Activated T-helper 1 cell treated with anti-CD3 and anti-CD28 coated beads, Interleukin-2, amount 50 U/mL, for 16 hours (primary cell): ENCODE data around the gene HOXA10.
A peak's percentile ranks its signal among the peaks of the same experiment; 100 is the strongest.

ENCODE experiments used
- DNase-seq, 2 donors: peaks; one replicate each; pipeline ENCODE4 v3.0.0-alpha.2; 2020; ENCODE audit warnings: low read depth in 1 of 2, low spot score in 1 of 2

The HOXA10 gene

DNA sequence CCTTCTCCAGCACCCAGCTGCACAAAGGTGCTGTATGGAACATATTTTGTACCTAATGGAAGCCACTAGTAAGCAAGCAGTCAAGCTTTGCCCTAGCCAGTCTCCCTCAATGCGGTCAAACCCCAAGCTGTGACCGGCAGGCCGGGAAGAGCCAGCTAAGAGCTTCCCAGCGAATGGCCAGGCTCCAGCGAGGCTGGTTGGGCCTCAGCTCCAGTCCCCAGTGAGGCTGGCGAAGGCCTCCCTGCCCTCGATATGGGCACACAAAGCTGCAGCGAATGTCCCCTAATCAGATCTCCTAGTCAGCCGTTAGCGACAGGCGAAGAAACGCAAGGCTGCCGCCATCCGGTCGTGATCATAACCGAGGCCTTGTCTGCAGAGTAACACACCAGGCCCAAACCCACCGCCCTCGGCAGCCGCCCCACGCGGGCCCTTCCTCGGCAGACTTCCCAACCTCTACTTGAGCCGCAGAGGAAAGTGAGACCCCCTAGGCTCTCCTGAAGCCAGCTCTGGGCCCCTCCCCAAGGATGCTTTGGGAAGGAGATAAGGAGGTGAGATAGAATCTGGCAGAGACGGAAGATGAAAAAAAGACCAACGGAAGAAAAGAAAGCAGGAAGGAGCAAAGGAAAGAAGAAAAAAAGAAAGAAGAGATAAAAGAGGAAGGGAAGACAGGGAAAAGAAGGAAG, 5.7 kb downstream of the HOXA10 start:
- no peak for DNase-seq

DNA sequence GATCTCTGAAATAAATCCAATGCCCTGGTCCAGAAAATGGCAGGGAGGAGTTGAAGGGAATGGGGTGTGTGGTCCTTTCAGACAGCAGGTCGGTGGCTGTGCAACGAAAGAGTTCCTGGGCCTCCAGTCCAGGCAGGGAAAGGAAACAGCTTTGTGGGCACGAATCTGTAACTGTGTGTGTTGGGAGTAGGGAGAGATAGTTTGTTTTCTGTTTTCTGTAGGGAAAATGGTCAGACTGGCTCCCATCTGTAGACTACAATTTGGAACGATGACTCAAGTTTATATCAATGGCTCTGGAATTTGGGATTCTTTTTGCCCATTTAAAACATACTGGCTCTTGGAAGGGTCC, 6.2 kb downstream of the HOXA10 start:
- DNase-seq: no peak

DNA sequence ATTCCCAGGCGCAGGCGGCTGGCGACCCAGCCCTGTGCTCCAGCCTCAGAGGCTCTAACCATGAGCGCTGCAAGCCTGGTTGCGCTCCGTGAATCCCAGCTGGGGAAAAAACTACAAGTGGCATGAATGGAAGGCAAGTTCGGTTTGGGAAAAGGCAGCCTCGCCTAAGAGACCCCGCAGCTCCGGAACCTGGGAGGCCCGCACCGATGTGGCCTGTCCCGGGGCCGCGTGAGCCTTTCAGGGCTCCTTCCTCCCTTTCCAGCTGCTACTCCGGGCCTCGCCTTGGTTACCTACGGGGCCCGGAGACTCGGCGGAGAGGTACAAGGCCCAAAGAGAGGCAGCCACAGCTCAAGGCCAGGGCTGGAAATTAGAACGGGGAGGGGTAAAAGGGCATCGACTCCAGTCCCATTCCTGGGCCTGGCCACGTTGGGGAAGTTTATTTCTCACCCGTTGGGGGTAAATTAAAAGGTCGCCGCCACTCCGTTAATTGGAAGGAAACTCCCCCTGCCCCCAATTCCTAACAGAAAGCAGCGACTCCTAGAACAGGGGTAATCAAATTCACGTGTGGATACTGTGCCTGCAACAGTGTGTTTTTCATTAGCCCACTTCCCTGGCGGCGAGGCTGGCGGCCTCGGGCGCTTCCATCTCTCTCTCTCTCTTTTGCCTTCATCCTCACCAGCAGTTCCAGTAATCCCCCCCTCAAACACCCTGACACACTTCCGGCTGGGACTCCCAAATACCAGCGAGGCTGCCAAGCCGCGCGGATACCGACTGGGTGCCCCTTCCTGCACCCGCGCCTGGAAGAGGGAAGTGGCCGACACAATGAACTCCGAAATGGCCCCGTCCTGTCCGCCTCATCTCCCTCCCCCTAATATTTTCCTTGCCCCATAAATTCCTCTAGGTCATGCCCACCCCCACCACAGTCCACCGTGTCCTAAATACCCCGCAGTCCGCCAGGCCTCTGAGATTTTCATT, 7.3 kb downstream of the HOXA10 start:
- DNase-seq: no peak

DNA sequence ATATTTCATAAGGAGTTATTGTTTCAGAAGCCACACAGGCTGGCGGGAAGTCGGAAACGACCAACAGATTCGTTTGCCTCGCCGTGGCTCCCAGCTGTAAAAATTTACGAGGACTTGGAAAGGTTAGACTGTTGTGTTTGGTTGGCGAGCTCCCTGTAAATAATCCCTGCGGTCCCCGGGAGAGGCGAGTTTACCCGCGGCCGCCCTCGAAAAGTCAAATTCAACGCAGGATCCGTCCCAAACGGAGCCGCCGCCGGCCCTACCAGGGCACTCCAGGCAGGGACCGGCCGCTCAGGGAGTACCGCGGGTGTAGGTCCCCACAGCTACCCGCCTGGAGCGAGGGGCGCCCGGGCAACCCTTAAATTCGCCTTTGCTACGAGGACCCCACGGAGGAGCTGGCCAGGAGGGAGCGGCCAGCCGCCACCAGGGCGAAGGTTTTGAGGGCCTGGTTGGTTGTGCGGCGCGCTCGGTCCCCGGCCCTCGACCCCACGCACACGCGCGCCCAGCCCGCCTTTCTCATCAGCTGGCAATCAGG, 8.1 kb downstream of the HOXA10 start:
- no peak for DNase-seq

DNA sequence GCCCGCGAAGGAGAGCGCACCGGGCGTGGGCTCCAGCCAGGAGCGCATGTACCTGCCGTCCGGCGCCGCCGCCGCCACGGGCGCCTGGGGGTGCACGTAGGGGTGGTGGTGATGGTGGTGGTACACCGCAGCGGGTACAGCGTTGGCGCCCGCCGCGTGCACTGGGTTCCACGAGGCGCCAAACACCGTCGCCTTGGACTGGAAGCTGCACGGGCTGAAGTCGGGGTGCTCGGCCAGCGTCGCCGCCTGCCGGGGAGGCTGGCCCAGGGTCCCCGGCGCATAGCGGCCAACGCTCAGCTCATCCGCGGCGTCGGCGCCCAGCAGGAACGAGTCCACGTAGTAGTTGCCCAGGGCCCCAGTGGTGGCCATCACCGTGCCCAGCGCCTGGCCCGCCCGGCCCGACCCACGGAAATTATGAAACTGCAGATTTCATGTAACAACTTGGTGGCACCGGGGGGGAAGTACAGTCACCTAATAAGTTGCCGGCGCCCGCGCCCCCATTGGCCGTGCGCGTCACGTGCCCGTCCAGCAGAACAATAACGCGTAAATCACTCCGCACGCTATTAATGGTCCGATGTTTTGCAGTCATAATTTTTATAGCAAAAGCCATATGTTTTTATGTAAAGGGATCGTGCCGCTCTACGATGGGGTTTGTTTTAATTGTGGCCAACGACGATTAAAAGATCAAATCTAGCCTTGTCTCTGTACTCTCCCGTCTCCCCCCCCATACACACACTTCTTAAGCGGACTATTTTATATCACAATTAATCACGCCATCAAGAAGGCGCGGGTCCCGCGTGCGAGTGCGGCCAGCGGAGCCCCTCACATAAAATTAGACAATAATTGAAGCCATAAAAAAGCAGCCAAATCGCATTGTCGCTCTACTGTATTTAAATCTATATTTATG, 8.8 kb downstream of the HOXA10 start, which contains the start of gene HOXA9:
Gene HOXA9 (minus strand): TSS at position 449 of the 907 bp plus-strand sequence. CDS start 80 bp downstream, at position 369.
- DNase-seq: no peak

DNA sequence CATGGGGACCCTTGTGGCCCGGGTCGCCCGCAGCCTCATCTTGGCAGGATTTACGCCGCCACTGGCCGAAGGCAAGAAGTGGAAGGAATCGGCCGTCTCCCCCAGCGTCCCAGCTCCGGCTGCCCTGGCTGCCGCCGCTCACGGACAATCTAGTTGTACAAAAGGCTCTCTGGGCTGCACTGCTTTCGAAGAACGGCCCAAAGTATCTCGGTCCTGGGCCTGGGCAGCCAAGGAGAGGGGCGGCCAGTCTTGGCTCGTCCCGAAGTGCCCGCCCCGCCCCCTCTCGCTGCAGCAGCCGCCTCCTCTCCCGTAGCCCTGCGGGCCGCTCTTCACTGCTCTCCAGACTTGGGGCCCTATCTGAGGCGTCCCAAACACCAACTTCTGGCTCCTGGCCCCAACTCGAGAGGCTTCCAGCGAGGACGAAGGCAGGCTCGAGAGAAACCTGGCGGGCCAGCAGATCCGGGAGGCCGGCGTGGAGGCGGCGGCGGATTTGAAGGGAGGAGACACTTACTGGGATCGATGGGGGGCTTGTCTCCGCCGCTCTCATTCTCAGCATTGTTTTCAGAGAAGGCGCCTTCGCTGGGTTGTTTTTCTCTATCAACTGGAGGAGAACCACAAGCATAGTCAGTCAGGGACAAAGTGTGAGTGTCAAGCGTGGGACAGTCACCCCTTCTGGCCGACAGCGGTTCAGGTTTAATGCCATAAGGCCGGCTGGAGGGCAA, 9.6 kb downstream of the HOXA10 start:
- no peak for DNase-seq

DNA sequence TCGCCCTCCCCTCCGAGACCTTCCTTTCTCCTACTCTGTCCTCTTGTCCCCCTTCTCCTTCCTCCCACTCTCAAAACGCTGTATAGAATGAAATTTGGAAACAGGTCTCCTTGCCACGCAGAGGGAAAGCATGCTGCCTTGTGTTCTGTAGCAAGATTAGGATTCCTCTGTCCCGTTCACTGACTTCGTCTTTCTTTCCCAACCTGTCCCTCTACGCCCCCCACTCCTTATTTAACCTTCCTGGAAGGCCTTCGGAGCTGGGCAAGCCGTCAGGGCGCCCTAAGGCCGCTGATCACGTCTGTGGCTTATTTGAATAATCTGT, 10.1 kb downstream of the HOXA10 start:
- no peak for DNase-seq

DNA sequence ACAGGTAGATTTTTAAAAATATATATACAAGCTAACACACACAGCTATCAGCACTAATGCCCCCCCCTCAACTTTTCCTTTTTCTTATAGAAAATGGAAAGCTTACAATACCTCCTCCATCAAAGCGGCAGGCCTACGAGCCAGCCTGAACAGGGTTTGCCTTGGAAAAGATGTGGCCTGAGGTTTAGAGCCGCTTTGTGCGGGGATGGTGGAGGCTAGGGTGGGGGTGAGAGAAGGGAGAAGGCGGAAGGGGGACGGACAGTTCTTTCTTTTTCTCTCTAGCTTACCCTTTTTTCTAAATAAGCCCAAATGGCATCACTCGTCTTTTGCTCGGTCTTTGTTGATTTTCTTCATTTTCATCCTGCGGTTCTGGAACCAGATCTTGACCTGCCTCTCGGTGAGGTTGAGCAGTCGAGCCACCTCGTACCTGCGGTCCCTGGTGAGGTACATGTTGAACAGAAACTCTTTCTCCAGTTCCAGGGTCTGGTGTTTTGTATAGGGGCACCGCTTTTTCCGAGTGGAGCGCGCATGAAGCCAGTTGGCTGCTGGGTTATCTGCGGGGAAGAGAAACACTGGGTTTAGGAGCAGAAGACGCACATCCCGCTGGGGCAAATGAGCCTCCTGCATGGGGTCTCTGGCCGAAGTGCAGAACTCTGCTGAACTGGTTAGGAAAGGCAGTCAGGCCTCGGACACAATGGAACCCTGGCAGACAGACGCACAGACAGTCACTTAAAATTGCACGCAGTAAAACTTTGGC, 10.7 kb downstream of the HOXA10 start:
- DNase-seq: no peak

DNA sequence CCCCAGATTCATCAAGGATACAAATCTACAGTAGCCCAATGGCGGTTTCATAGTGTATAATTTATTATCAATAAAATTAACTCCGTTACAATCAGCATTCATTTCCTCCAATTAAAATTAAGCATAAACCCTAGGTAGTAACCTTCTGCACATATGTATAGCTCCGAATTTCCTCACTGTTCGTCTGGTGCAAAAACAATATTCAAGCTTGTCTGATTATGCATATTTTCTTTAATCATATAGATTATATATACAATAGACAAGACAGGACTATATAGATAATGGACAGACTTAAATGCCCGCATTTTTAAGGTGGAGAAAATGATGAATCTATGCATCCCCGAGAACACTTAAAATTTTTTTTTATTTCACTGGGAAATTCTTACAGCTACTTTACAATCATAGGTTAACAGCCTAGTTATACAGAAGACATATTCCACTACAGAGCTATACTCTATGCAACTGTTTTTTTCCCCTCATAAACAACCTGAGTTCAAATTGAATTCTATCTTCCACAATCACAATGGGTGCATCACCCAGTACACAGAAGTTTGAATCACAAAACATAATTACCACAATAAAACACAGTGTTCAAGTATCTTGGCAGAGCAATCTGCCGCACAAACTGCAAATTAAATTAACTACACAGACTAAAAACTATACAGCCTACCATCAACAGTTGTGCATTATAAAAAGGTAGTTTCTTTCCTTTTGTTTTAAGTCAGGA, 11.4 kb downstream of the HOXA10 start:
- no peak for DNase-seq

DNA sequence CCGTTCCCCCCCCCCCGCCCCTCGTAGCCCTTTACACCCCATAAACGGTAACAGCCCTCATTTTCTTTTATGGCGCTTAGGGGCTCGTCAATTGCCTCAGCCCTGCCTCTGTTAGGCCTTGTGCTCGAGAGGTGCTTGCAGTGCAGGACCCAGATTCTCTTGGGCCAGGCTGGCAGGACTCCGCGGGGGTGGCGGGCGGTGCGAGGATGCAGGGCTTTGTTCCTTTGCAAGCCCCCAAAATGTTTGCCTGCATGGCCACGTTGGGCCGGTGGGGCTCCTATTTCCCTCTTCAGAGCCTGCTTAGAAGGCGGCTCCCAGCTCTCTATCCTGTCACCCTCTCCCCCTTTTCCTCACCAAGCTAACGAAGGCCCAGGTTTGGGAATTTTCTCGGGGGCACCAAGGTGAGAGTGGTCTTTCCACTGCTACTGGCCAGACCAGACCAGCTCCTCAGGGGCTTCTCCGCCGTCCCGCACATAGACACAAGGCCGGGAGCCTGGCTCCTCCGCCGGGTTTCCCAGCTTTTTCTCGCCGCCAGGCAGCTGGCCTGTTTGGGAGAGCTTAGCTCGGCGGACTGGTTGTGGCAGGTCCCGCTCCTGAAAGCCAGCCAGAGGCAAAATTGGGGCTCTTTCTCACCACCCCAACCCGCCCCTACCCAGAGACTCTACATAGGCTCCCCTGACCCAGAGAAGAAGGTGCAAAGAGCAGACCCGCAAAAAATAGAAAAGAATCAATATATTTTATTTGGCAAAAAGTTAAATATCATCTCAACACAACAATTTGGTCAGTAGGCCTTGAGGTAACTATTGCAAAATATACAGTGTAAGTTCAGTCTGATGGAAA, 12.2 kb downstream of the HOXA10 start:
- no peak for DNase-seq

DNA sequence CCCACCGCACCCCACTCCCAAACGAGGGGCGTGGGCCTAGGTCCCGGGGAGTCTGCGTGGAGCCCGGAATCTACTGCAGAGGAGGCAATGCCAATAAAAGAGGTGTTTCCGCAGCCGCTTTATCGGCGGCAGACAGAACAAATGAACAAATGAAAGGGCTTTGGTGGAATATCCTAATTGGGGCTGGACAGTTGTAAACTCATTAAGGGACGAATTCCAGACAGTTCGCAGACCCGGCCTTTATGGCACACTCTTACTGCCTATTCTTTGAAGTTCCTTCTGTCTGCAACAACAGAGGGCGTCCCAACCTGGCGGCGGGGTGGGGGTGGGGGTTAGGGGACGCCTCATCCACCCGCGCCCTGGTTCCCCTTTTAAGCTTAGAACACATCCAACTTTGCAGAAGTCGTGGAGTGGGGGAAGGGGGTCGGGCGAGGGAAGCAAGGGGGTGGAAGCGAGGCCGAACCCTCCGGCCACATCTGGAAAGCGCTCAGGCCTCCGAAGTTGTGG, 12.9 kb downstream of the HOXA10 start:
- no peak for DNase-seq

DNA sequence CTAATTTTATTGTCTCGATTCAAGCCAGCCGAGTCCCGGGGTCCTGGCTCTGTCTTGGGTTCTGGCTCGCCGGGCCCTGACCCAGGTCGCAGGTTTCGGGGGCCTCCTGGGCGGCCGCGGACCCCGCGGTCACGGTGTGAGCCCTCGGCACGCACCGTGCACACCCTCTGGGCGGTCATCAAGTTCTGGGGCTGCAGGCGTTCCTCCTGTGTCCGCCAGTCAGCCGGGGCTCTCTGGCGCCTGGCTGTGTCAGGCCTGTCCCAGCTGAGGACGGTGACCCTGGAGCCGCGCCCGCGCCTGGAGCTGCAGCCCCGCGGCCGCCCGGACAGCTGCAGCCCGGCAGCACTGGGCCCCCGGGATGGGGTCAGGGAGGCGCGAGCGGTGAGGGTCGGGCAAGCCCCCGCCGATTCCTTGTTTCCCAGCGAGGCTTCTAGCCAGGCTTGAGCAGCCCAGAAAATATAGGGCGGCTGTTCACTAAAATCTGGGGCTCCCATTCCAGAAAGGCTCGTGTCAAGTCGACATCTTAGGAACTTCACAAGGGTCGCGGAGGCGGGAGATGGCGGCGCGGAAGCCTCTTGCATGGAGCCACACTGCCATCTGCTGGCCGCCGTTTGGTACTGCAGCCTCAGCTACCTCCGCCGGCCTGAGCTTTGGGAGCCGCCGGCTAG, 13.4 kb downstream of the HOXA10 start:
- peak; percentile 78 to 80 for DNase-seq

DNA sequence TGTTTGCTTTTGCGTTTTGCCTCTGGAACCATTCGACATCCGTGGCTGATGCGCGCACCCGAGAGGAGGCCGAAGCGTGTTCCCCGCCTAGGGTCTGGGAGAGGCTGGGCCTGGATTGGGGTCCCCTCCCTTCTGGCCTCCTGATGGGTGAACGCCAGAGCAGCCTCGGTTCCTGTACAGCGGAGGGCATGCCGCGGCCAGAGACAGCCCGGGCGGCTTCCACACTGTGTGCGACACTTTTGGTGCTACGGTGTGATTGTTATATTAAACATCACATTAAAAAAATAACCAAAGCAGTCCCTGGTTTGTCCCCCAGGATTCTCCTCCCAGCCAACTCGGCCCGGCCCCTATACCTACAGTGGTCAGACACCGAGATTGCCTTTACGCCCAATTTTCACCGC, 14.0 kb downstream of the HOXA10 start:
- DNase-seq: no peak

DNA sequence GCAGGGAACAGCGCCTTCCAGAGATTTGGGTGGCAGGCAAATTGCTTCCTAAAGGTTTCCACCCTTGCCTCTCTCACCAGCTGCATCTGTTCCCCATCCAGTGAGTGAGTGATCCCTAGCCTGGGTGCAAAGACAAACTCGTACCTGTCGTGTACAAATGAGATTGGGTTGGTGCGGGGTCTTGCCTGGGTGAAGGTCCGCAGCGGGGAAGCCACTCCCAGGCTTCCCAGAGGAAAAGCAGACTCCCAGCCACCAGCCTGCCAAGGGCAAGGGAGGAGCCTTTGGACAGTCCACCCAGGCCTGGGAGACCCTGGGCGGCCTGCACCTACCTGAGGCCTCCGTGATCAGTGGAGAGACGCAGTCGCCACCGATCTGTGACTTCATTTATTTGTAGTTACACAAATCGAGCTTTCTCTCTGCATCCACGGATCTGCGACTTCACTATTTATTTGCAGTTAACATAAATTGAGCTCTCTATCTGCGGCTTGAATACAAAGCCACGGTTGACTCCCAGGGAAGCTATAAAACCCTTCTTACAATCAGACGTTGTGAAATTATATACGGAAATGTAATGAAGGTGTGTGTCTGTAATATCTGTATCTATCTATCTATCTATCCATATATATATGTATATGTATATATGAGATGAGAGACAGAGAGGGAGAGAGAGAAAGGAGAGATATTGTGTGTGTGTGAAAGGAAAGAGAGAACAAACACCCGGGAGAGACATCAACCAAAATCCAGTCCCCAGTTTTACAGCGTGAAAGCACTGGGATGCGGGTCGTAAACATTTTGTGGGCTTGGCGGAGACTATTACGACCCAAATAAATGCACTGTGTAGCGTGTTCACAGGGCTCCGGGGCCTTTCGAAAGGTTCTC, 14.6 kb downstream of the HOXA10 start:
- no peak for DNase-seq

DNA sequence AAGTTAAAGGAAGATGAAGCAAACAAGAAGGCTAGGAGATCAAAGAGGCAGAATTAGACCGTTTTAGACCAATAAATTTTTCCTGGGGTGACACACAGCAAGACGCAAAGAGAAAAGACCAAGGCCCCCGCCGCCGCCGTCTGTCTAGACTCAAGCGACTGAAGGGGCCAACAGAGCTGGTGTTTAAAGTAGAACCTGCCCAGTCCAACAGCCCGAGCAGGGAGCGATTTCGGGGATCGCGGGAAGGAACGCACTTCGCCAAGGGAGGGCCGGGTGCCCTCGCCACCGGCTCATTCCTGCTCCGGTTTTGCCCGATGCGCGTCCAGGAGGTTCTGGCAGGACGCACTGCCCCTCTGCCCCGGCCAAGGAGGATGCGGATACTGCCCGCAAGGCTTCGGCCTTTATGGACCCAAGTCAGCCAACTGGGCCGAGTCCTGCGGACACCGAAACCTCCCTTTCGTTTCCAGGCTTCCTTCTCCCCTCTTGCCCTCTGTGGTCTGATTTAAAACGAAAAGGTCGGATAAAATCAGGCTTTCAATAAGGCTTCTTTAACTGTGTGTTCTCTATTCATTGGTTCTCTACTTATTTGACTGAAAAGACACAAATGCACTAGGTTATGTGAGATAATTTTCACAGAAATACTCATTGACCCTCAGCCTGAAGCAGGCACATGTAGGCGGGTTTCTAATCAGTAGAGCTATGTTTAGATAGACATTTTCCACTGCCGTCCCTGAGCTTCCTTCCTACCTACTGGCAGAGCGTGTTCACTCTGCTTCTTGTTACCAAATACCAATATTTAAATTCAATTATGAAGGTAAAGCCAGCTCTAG, 15.5 kb downstream of the HOXA10 start:
- DNase-seq: no peak
